NCI-H748 (cell line): ENCODE data around the gene MYL2.

ENCODE experiments used
- DNase-seq: peaks from one replicate; lab custom pipeline; 2025; ENCODE audit not compliant: unreplicated experiment; lab: John Stamatoyannopoulos, UW

MYL2 gene

DNA sequence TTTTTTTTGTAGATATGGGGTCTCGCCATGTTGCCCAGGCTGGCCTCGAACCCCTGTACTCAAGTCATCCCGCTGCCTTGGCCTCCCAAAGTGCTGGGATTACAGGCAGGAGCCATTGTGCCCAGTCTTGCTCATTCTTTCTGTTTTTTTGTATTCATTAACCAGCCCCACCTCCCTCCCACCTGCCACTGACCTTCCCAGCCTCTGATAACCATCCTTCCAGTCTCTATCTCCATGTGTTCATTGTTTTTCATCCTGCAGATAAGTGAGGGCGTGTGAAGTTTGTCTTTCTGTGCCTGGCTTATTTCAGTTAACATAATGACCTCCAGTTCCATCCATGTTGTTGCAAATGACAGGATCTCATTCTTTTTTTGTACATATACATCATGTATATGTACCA is 19.0 kb downstream of the MYL2 start:
- DNase-seq, result no peak

DNA sequence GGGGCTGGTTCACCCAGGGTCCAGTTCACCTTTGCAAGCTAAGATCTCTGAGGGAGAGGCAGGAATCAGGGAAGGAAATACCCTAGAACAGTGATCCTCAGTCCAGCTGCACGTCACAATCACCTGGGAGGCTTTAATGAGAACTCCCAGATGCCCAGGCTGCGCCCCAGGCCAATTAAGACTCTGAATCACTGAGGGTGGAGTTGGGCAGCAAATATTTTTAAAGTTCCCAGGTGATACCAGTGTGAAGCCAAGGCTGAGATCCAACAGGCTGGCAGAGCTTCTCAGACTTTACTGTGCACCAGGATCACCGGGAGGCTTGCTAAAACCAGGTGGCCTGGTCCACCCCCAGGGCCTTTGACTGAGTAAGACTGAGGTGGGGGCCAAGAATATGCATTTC is 23.8 kb downstream of the MYL2 start:
- DNase-seq, result no peak

- DNase-seq, result no peak
Measured at GRCh38 chr12:110893956-110894355, 26.4 kb downstream of the MYL2 start.

GRCh38 chr12:110889361-110889760 is 31.0 kb downstream of the MYL2 start:
- no peak for DNase-seq

DNA sequence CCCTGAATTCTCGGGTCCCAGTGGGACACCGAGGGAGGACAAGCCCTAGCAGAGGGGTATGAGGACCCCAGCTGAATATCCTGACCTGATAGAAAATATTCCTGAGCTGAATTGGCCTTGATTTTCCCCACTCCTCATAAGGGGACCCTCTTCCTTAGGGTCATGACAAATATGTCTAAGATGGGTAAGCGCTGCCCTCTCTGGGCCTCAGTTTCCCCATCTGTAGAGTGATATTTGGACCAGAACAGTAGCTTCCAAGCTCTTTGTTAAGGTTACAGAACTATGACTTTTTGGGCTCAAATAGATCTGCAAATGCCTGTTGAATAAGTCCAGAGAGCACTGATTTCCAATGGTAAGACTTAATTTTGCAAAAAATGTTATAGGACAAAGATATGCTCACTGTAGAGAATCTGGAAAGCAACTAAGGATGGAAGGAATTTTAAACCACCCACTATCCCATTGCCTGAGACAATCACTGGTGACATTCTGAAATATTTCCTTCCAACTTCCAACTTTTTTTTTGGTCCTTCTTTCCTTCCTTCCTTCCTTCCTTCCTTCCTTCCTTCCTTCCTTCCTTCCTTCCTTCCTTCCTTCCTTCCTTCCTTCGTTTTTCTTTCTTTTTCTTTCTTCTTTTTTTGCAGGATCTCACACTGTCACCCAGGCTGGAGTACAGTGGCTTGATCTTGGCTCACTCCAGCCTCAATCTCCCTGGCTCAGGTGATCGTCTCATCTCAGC is 32.0 kb downstream of the MYL2 start:
- no peak for DNase-seq

DNA sequence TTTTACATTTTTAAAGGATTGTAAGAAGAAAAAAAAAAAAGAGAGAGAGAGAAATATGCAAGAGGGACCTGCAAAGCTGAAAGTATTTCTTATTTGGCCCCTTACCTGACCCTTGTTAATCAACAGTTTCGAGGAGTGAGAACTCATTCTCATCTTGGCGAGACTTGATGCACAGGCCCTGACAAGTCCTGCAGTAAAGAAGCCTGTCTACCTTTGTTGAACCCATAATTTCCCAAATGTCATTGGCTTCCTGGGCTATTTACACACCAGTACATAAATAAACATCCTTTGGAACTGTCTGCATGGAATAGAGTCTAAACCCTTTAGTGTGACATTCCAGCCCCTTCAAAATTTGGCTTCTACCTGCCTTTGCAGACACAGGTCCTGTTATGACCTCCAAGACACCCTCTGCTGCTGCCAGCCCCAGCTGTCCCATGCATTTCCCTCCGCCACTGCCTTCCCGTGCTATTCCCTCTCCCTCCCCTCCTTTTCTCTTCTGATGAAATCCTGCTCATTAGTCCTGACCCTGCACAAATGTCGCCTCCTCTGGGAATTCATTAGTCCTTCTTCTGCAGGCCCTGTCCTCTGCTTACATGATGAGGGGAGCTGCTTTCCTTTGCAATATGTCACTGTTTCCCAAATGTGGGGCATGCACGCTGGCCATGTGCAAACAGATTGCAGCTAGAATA is 35.1 kb downstream of the MYL2 start:
- no peak for DNase-seq

DNA sequence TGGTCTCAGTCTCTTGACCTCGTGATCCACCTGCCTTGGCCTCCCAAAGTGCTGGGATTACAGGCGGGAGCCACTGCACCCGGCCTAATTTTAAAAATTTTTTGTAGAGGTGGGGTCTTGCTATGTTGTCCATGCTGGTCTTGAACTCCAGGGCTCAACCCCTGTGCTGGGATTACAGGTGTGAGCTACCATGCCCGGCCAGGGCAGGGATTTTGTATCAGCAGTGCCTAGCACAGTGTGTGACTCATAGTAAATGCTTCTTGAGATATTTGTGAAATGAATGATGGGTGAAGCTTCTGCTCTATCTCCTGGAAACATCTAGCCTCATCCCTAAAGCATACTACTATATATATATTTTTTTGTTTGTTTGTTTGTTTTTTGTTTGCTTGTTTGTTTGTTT is 37.1 kb downstream of the MYL2 start:
- no peak for DNase-seq

- DNase-seq, result no peak
Measured at GRCh38 chr12:110880651-110881050, 39.7 kb downstream of the MYL2 start.

- no peak for DNase-seq
Measured at GRCh38 chr12:110874781-110875180, 45.6 kb downstream of the MYL2 start.

DNA sequence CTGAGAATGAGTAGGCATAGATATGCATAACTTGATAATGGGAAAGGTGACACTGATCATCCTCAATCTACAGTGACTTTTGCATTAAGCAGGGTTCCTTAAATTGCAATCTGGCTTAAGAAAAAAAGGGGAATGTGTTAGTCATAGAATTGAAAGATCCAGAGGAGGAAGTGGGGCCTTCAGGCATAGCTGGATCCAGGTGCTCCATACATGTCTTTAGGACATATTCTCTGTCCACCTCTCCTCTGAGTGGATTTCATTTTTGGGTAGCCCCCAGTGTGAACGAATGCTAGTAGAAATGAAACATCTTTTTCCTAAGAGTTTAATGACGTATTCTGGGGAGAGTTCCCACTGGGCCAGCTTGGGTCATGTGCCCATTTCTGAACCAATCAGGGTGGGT is 46.0 kb downstream of the MYL2 start:
- no peak for DNase-seq

GRCh38 chr12:110872100-110872499 is 48.3 kb downstream of the MYL2 start:
- no peak for DNase-seq

DNA sequence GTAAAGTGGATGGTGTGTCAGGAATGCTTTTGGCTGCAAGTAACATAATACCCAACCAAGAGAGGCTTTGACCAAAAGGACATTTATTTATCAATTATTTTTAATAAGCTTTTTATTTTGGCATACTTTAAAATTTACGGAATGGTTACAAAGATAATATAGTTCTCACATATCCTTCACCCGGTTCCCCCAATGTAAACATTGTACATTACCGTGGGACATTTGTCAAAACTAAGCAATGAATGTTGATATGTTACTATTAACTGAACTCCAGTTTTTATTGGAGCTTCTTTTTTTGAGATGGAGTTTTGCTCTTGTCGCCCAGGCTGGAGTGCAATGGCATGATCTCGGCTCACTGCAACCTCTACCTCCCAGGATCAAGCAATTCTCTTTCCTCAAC is 50.6 kb downstream of the MYL2 start:
- no peak for DNase-seq

DNA sequence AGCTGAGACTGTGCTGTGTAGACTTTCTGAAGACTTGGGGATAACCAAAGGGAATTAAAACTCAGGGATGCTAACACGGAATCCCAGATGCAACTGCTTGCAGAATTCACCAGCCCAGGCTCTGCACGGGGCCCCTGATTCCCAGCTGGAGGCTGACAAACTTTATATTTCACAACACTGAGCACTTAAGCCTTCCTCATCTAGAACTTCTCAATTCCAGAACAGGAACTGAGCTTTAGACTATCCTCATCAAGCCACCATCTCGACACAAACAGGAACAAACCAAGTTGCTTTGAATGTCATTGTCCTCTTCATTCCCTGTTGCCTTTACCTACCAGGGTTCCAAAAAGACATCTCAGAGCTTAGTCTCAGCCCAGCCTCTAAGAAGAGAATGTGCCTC is 51.4 kb downstream of the MYL2 start:
- DNase-seq, result no peak

DNA sequence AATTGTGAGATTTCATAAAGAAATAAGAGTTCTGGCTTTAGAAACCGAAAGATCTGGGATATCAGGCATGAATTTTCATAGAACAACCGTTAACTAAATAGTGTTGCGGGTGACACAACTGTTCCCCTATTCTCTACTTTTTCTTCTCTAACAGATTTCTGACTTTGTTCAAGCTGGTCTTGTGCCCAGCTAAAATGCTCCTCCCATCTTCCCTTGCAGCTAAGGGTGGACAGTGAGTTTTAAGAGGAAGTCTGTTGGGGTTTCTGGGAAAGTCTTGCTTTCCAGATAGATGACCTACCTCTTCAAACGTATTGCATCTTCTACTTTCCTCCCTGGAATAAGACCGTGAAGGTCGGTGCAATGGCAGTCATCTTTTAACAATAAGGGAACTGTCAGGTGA is 54.9 kb downstream of the MYL2 start:
- no peak for DNase-seq

DNA sequence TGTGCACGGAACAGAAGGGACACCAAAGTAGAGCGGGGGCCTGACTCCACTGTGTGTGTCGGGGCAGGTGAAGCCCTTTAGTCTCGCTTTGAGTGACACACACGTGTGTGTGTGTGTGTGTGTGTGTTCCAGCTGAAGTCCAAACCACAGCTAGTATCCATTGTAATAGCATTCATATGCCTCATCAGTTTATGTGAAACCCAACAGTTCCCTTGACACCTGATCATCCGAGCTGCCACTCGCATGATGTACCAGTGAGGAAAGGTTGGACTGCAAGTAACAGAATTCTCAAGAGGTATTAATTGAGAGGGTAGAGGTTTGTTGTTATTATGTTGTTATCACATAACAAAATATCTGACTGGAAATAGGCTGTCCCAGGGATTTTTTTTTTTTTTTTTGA is 57.2 kb downstream of the MYL2 start:
- no peak for DNase-seq

DNA sequence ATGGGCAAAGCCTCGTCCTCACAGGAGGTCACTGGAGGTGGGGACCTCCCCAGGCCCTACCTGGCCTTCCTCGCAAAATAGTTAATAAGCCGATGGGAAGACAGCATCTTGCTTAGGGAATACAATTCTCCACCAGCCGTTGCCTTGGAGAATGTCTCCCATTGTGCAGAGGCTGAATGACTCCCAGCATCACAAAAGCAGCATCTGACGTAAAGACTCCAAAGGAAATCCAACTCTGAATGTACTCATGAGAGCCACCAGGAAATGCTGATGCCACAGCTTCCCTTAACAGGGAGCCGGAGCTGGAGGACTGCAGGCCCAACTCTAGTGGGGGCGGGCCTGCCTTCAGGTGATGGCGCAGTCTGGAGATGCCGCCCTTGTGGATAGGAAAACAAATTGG is 58.0 kb downstream of the MYL2 start:
- no peak for DNase-seq

- DNase-seq, result no peak
Measured at GRCh38 chr12:110861729-110862128, 58.6 kb downstream of the MYL2 start.
